IPS-20b (cell line): ENCODE data around the gene MAGI2.

Experiments
- H3K27ac ChIP-seq: one replicate; pipeline ENCODE4 v1.5.1; 2013; ENCODE audit warnings: low read length
- H3K27me3 ChIP-seq: 2 replicates; pipeline ENCODE4 v1.6.1; 2013; ENCODE audit warnings: mild to moderate bottlenecking, low read length, inconsistent platforms; ENCODE audit not compliant: insufficient read depth
- H3K36me3 ChIP-seq: 2 replicates; pipeline ENCODE4 v1.6.1; 2013; ENCODE audit warnings: low read depth, mild to moderate bottlenecking, inconsistent platforms, low read length, moderate library complexity; ENCODE audit not compliant: insufficient read depth
- H3K4me1 ChIP-seq: 2 replicates; pipeline ENCODE4 v1.6.1; 2013; ENCODE audit warnings: mild to moderate bottlenecking, control low read depth, inconsistent platforms, low read length, moderate library complexity; ENCODE audit not compliant: insufficient read depth
- H3K4me3 ChIP-seq: 2 replicates; pipeline ENCODE4 v1.5.1; 2013; ENCODE audit warnings: mild to moderate bottlenecking, low read length, inconsistent platforms
- H3K9ac ChIP-seq: 2 replicates; pipeline ENCODE4 v1.6.1; 2013; ENCODE audit warnings: low read depth, mild to moderate bottlenecking, inconsistent platforms, low read length, moderate library complexity
- H3K9me3 ChIP-seq: 2 replicates; pipeline ENCODE4 v1.6.1; 2013; ENCODE audit warnings: mild to moderate bottlenecking, low read depth, low read length, inconsistent platforms; ENCODE audit not compliant: insufficient read depth

MAGI2 gene

GRCh38 chr7:78864339-78864738 is 589.1 kb downstream of the MAGI2 start:
- H3K27me3 ChIP-seq: no peaks in the 10 kb centered on the region
- no peak overlapping the region for H3K9ac ChIP-seq
- H3K4me1 ChIP-seq: peaks cover 4% of the 10 kb centered on the region; the same call in 1 of the 2 replicates
- H3K36me3 ChIP-seq: no peaks in the 10 kb centered on the region
- no peak overlapping the region for H3K27ac ChIP-seq
- H3K4me3 ChIP-seq: no peak overlapping the region
- H3K9me3 ChIP-seq: no peaks in the 10 kb centered on the region

- Histone ChIP-seq H3K4me3 (no peak overlapping the region), H3K9ac (no peak overlapping the region), H3K27ac (no peak overlapping the region), H3K4me1 (peaks cover 4% of the 10 kb centered on the region; the same call in 1 of the 2 replicates), H3K36me3 (no peaks in the 10 kb centered on the region), H3K9me3 (no peaks in the 10 kb centered on the region), H3K27me3 (no peaks in the 10 kb centered on the region)
Measured at GRCh38 chr7:78863281-78863680, 590.2 kb downstream of the MAGI2 start.

- Histone ChIP-seq H3K4me3 (no peak overlapping the region), H3K9me3 (no peaks in the 10 kb centered on the region), H3K27ac (no peak overlapping the region), H3K9ac (no peak overlapping the region), H3K27me3 (no peaks in the 10 kb centered on the region), H3K36me3 (no peaks in the 10 kb centered on the region), H3K4me1 (peaks cover 4% of the 10 kb centered on the region; the same call in 1 of the 2 replicates)
Measured at GRCh38 chr7:78862411-78862900, 591.0 kb downstream of the MAGI2 start.

GRCh38 chr7:78852951-78853350 is 600.5 kb downstream of the MAGI2 start:
- no peaks in the 10 kb centered on the region for H3K36me3 ChIP-seq
- no peaks in the 10 kb centered on the region for H3K27me3 ChIP-seq
- H3K27ac ChIP-seq: no peak overlapping the region
- no peaks in the 10 kb centered on the region for H3K4me1 ChIP-seq
- no peak overlapping the region for H3K4me3 ChIP-seq
- no peaks in the 10 kb centered on the region for H3K9me3 ChIP-seq
- H3K9ac ChIP-seq: no peak overlapping the region

- Histone ChIP-seq H3K9ac (no peak overlapping the region), H3K9me3 (no peaks in the 10 kb centered on the region), H3K4me3 (no peak overlapping the region), H3K27me3 (no peaks in the 10 kb centered on the region), H3K27ac (no peak overlapping the region), H3K4me1 (no peaks in the 10 kb centered on the region), H3K36me3 (no peaks in the 10 kb centered on the region)
Measured at GRCh38 chr7:78850093-78850740, 603.2 kb downstream of the MAGI2 start.

GRCh38 chr7:78845155-78845554 is 608.3 kb downstream of the MAGI2 start:
- Histone ChIP-seq H3K4me1 (no peaks in the 10 kb centered on the region), H3K27me3 (no peaks in the 10 kb centered on the region), H3K9me3 (no peaks in the 10 kb centered on the region)

GRCh38 chr7:78842068-78842467 is 611.4 kb downstream of the MAGI2 start:
- H3K27ac ChIP-seq: no peak overlapping the region
- H3K36me3 ChIP-seq: no peaks in the 10 kb centered on the region
- H3K4me3 ChIP-seq: no peak overlapping the region
- H3K9me3 ChIP-seq: no peaks in the 10 kb centered on the region
- no peaks in the 10 kb centered on the region for H3K4me1 ChIP-seq
- H3K27me3 ChIP-seq: no peaks in the 10 kb centered on the region
- no peak overlapping the region for H3K9ac ChIP-seq

More at GRCh38 chr7:78845155-78845554, 608.3 kb downstream of the MAGI2 start:
- no peak overlapping the region for H3K27ac ChIP-seq
- H3K9ac ChIP-seq: no peak overlapping the region
- no peaks in the 10 kb centered on the region for H3K36me3 ChIP-seq
- no peak overlapping the region for H3K4me3 ChIP-seq

GRCh38 chr7:78835897-78836296 is 617.6 kb downstream of the MAGI2 start:
- Histone ChIP-seq H3K9ac (no peak overlapping the region), H3K27me3 (no peaks in the 10 kb centered on the region), H3K4me1 (no peaks in the 10 kb centered on the region), H3K36me3 (no peaks in the 10 kb centered on the region), H3K4me3 (no peak overlapping the region), H3K9me3 (no peaks in the 10 kb centered on the region), H3K27ac (no peak overlapping the region)

GRCh38 chr7:78828317-78828716 is 625.1 kb downstream of the MAGI2 start:
- Histone ChIP-seq H3K9me3 (no peaks in the 10 kb centered on the region), H3K27me3 (no peaks in the 10 kb centered on the region), H3K27ac (no peak overlapping the region), H3K4me3 (no peak overlapping the region), H3K9ac (no peak overlapping the region), H3K4me1 (no peaks in the 10 kb centered on the region), H3K36me3 (no peaks in the 10 kb centered on the region)

- Histone ChIP-seq H3K4me3 (no peak overlapping the region), H3K4me1 (peaks cover 3% of the 10 kb centered on the region; the same call in 1 of the 2 replicates), H3K9ac (no peak overlapping the region), H3K36me3 (no peaks in the 10 kb centered on the region), H3K27me3 (no peaks in the 10 kb centered on the region), H3K27ac (no peak overlapping the region), H3K9me3 (peaks cover 4% of the 10 kb centered on the region)
Measured at GRCh38 chr7:78803501-78804127, 649.9 kb downstream of the MAGI2 start.

GRCh38 chr7:78794101-78794500 is 659.4 kb downstream of the MAGI2 start:
- Histone ChIP-seq H3K9me3 (no peaks in the 10 kb centered on the region), H3K27ac (no peak overlapping the region), H3K9ac (no peak overlapping the region), H3K4me3 (no peak overlapping the region), H3K36me3 (no peaks in the 10 kb centered on the region), H3K27me3 (no peaks in the 10 kb centered on the region), H3K4me1 (peaks cover 3% of the 10 kb centered on the region; the same call in 1 of the 2 replicates)

GRCh38 chr7:78792624-78793023 is 660.8 kb downstream of the MAGI2 start:
- H3K36me3 ChIP-seq: no peaks in the 10 kb centered on the region
- no peaks in the 10 kb centered on the region for H3K9me3 ChIP-seq
- no peaks in the 10 kb centered on the region for H3K27me3 ChIP-seq

More at GRCh38 chr7:78792624-78793023, 660.8 kb downstream of the MAGI2 start:
- Histone ChIP-seq H3K4me3 (no peak overlapping the region), H3K9ac (no peak overlapping the region), H3K27ac (no peak overlapping the region), H3K4me1 (peaks cover 3% of the 10 kb centered on the region; the same call in 1 of the 2 replicates)
